Activated effector memory CD4-positive, alpha-beta T cell treated with Interleukin-2 at 50 U/mL for 16 hours (primary cell): ENCODE data around the gene MAPK7.
A peak's percentile ranks its signal among the peaks of the same experiment; 100 is the strongest.

Experiments used
- DNase-seq: peaks from one replicate; pipeline ENCODE4 v3.0.0-alpha.2; 2020

MAPK7 gene

GRCh38 chr17:19364699-19365498 lies 13.4 kb upstream of the MAPK7 start:
- no peak for DNase-seq

GRCh38 chr17:19365499-19365817 lies 12.8 kb upstream of the MAPK7 start:
- DNase-seq: no peak

- no peak for DNase-seq
These were observed 12.3 kb upstream of the MAPK7 start for GRCh38 chr17:19365833-19366636.

- no peak for DNase-seq
These were observed 11.7 kb upstream of the MAPK7 start for GRCh38 chr17:19366637-19366972.

GRCh38 chr17:19368229-19368628 lies 10.1 kb upstream of the MAPK7 start:
- no peak for DNase-seq

- DNase-seq: no peak
These were observed 9.1 kb upstream of the MAPK7 start for GRCh38 chr17:19369107-19369778.

GRCh38 chr17:19369846-19370492 lies 8.3 kb upstream of the MAPK7 start:
- peak; percentile 15 for DNase-seq

- DNase-seq: no peak
These were observed 7.8 kb upstream of the MAPK7 start for GRCh38 chr17:19370493-19370960.

GRCh38 chr17:19371259-19372010 lies 6.9 kb upstream of the MAPK7 start:
- DNase-seq: no peak

- no peak for DNase-seq
These were observed 6.3 kb upstream of the MAPK7 start for GRCh38 chr17:19372011-19372370.

GRCh38 chr17:19372439-19372838 lies 5.9 kb upstream of the MAPK7 start:
- no peak for DNase-seq

GRCh38 chr17:19372866-19373504 lies 5.3 kb upstream of the MAPK7 start:
- no peak for DNase-seq

GRCh38 chr17:19374136-19374535 lies 4.2 kb upstream of the MAPK7 start:
- no peak for DNase-seq

- no peak for DNase-seq
These were observed 2.6 kb upstream of the MAPK7 start for GRCh38 chr17:19375732-19376131.

- DNase-seq: no peak
These were observed 1.5 kb upstream of the MAPK7 start for GRCh38 chr17:19376811-19377210.

- peak; percentile 93 for DNase-seq
These were observed 489 bp upstream of the MAPK7 start for GRCh38 chr17:19377602-19378415.

GRCh38 chr17:19379361-19380065 lies 1.2 kb downstream of the MAPK7 start:
- no peak for DNase-seq

GRCh38 chr17:19380481-19381301 lies 2.4 kb downstream of the MAPK7 start:
- DNase-seq: no peak

GRCh38 chr17:19381361-19381740 lies 3.1 kb downstream of the MAPK7 start:
- no peak for DNase-seq
